HCT116 (cell line): ENCODE measurements around the gene LRRC71. TPM values are rescaled to one million over a fixed set of nuclear protein-coding genes. Genes with fewer than 3 reads are reported as not detected.

Experiments used
- ATAC-seq: fragments of 200-7000 bp; cut with Tn5 transposase; 2 replicates; pipeline ENCODE4 v1.9.1; 2020; ENCODE audit warnings: mild to moderate bottlenecking, moderate library complexity
- BruUV-seq: library from RNA; stranded (reverse); fragments of 400-500 nt; replicated peaks from 2 replicates; lab custom pipeline; 2021; lab: Mats Ljungman, UMichigan
- CTCF ChIA-PET: fragments of 300-600 bp; sonication (Branson Sonifier 250); formaldehyde crosslinking; loops from one replicate; lab custom pipeline; 2021; ENCODE audit warnings: antibody characterized with exemption; lab: Charles Lee
- POLR2A ChIA-PET: fragments of 300-600, 350-600 bp; sonication (Branson Sonifier 250); formaldehyde crosslinking; loops from one replicate; lab custom pipeline; 2021; ENCODE audit warnings: antibody characterized with exemption; lab: Charles Lee
- RAD21 ChIA-PET, 2 experiments: fragments of 300-600 bp; sonication (Branson Sonifier 250); formaldehyde crosslinking; loops; one replicate each; lab custom pipeline; 2023; ENCODE audit warnings: low total read pairs in 2 of 2; ENCODE audit not compliant: uncharacterized antibody in 2 of 2, unreplicated experiment in 2 of 2, low non-redundant PET in 1 of 2; lab: Charles Lee
- DNase-seq: peaks from one replicate; pipeline ENCODE4 v3.0.0-alpha.2; 2010; ENCODE audit warnings: low read depth, low spot score
- H2AFZ ChIP-seq: fragments of 200-600 bp; shearing (Covaris generic), sonication (generic); 2 replicates; pipeline ENCODE4 v1.6.1; 2017; ENCODE audit warnings: low read depth, mixed run types, mixed read lengths, antibody characterized with exemption, low read length; ENCODE audit not compliant: poor library complexity, severe bottlenecking
- H3K27ac ChIP-seq: 2 replicates; pipeline ENCODE4 v1.5.1; 2012; ENCODE audit warnings: low read depth, low read length
- H3K27me3 ChIP-seq: fragments of 200-600 bp; sonication (generic); 2 replicates; pipeline ENCODE4 v1.6.1; 2016; ENCODE audit warnings: mixed run types, low read length, mixed read lengths; ENCODE audit not compliant: insufficient read depth
- H3K36me3 ChIP-seq, 2 experiments: fragments of 200-500 bp in 1 of 2; fragments of 200-600 bp in 1 of 2; sonication (Bioruptor generic) in 1 of 2; sonication (generic) in 1 of 2; 2 replicates each; pipeline versions ENCODE4 v1.5.1 to v1.6.1; 2014 to 2016; ENCODE audit warnings: low read length in 2 of 2, inconsistent platforms in 1 of 2, mixed read lengths in 1 of 2, mixed run types in 1 of 2; ENCODE audit not compliant: insufficient read depth in 2 of 2, control insufficient read depth in 1 of 2
- H3K4me1 ChIP-seq, 2 experiments: fragments of 200-600 bp in 1 of 2; sonication (generic) in 1 of 2; 2 replicates each; pipeline versions ENCODE4 v1.5.1 to v1.6.1; 2012 to 2017; ENCODE audit warnings: low read length in 2 of 2, inconsistent platforms in 1 of 2, mild to moderate bottlenecking in 1 of 2, mixed read lengths in 1 of 2, mixed run types in 1 of 2, moderate library complexity in 1 of 2; ENCODE audit not compliant: insufficient read depth in 2 of 2, control insufficient read depth in 1 of 2
- H3K4me2 ChIP-seq: fragments of 200-600 bp; sonication (generic); 2 replicates; pipeline ENCODE4 v1.6.1; 2017; ENCODE audit warnings: mixed run types, low read length, mixed read lengths
- H3K4me3 ChIP-seq, 2 experiments: fragments of 200-600 bp in 1 of 2; sonication (generic) in 1 of 2; replicated peaks in 1 of 2; 2 replicates each; pipeline ENCODE4 v1.5.1; 2011 to 2016; ENCODE audit warnings: low read length in 2 of 2, control low read depth in 1 of 2, low read depth in 1 of 2, mild to moderate bottlenecking in 1 of 2, mixed read lengths in 1 of 2, mixed run types in 1 of 2
- H3K79me2 ChIP-seq: fragments of 200-600 bp; sonication (generic); 2 replicates; pipeline ENCODE4 v1.6.1; 2017; ENCODE audit warnings: mild to moderate bottlenecking, mixed run types, low read length, moderate library complexity, mixed read lengths; ENCODE audit not compliant: insufficient read depth
- H3K9ac ChIP-seq: fragments of 200-600 bp; sonication (generic); 2 replicates; pipeline ENCODE4 v1.6.1; 2016; ENCODE audit warnings: low read length, mixed read lengths
- H3K9me2 ChIP-seq: fragments of 200-600 bp; sonication (generic), shearing (Covaris generic); 2 replicates; pipeline ENCODE4 v1.6.1; 2017; ENCODE audit warnings: mixed run types, mild to moderate bottlenecking, moderate library complexity; ENCODE audit not compliant: insufficient read depth
- H3K9me3 ChIP-seq, 2 experiments: fragments of 200-500 bp in 1 of 2; fragments of 200-600 bp in 1 of 2; sonication (Bioruptor generic) in 1 of 2; sonication (generic) in 1 of 2; 2 replicates each; pipeline ENCODE4 v1.6.1; 2014 to 2017; ENCODE audit warnings: low read length in 2 of 2, mixed read lengths in 2 of 2, inconsistent platforms in 1 of 2, low read depth in 1 of 2, mild to moderate bottlenecking in 1 of 2, mixed run types in 1 of 2, moderate library complexity in 1 of 2; ENCODE audit not compliant: control insufficient read depth in 1 of 2, insufficient read depth in 1 of 2
- H4K20me1 ChIP-seq: fragments of 200-600 bp; sonication (generic), shearing (Covaris generic); 2 replicates; pipeline ENCODE4 v1.6.1; 2017; ENCODE audit warnings: mixed run types, mild to moderate bottlenecking, moderate library complexity; ENCODE audit not compliant: insufficient read depth
- CBX3 ChIP-seq: IDR thresholded peaks from 2 replicates; pipeline ENCODE4 v1.6.1; 2012; ENCODE audit warnings: low read depth
- EGR1 ChIP-seq: IDR thresholded peaks from 2 replicates; pipeline ENCODE4 v1.6.1; 2012; ENCODE audit warnings: low read depth
- ELF1 ChIP-seq: IDR thresholded peaks from 2 replicates; pipeline ENCODE4 v1.6.1; 2012; ENCODE audit warnings: low read depth, borderline replicate concordance
- EZH2 ChIP-seq: fragments of 200-600 bp; sonication (generic); IDR thresholded peaks from 2 replicates; pipeline ENCODE4 v1.6.1; 2017; ENCODE audit warnings: antibody characterized with exemption, mixed run types
- EZH2phosphoT487 ChIP-seq: fragments of 200-600 bp; IDR thresholded peaks from 2 replicates; pipeline ENCODE4 v1.6.1; 2018; ENCODE audit warnings: antibody characterized with exemption, borderline replicate concordance
- JUND ChIP-seq: IDR thresholded peaks from 2 replicates; pipeline ENCODE4 v1.6.1; 2012
- POLR2AphosphoS5 ChIP-seq: IDR thresholded peaks from 2 replicates; pipeline ENCODE4 v1.6.1; 2011; ENCODE audit warnings: mild to moderate bottlenecking, low read depth, low read length, moderate library complexity
- RAD21 ChIP-seq: IDR thresholded peaks from 2 replicates; pipeline ENCODE4 v1.6.1; 2012; ENCODE audit warnings: low read depth, mild to moderate bottlenecking
- SIN3A ChIP-seq: IDR thresholded peaks from 2 replicates; pipeline ENCODE4 v1.6.1; 2012; ENCODE audit warnings: low read depth
- SP1 ChIP-seq: IDR thresholded peaks from 2 replicates; pipeline ENCODE4 v1.6.1; 2012; ENCODE audit warnings: low read depth
- YY1 ChIP-seq: IDR thresholded peaks from 2 replicates; pipeline ENCODE4 v1.6.1; 2011; ENCODE audit warnings: low read length, low read depth, moderate library complexity, mild to moderate bottlenecking; ENCODE audit not compliant: insufficient replicate concordance; ENCODE audit errors: extremely low read depth
- intact Hi-C: fragments of 100-400 bp; cut with micrococcal nuclease; formaldehyde crosslinking; loops from 2 replicates; pipeline ENCODE4 v1.10.0; 2022
- total RNA-seq: library from RNA; stranded (reverse); gene quantifications from one replicate; pipeline ENCODE4 v1.2.1, GENCODE V29; 2021; ENCODE audit not compliant: unreplicated experiment
- TF ChIP-seq, protein P1 (sequence below): IDR thresholded peaks from 2 replicates; pipeline ENCODE4 v1.6.1; 2012
- TF ChIP-seq, protein P2 (sequence below): IDR thresholded peaks from 2 replicates; pipeline ENCODE4 v1.6.1; 2011; ENCODE audit warnings: mild to moderate bottlenecking, low read length, moderate library complexity; ENCODE audit not compliant: insufficient replicate concordance; ENCODE audit errors: extremely low read depth
- TF ChIP-seq, protein P3 (sequence below), 3 experiments: fragments of 200-600 bp in 1 of 3; sonication (generic) in 1 of 3; IDR thresholded peaks in 2 of 3; conservative IDR thresholded peaks in 1 of 3; 2 replicates each; pipeline ENCODE4 v1.5.1; 2012 to 2017; ENCODE audit warnings: low read depth in 2 of 3, low read length in 2 of 3, antibody characterized with exemption in 1 of 3, borderline replicate concordance in 1 of 3, control low read depth in 1 of 3, mild to moderate bottlenecking in 1 of 3, mixed read lengths in 1 of 3, mixed run types in 1 of 3, moderate library complexity in 1 of 3; ENCODE audit not compliant: insufficient read depth in 1 of 3

The LRRC71 gene
- total RNA-seq, 1 experiment from 2014 or later: not detected

DNA sequence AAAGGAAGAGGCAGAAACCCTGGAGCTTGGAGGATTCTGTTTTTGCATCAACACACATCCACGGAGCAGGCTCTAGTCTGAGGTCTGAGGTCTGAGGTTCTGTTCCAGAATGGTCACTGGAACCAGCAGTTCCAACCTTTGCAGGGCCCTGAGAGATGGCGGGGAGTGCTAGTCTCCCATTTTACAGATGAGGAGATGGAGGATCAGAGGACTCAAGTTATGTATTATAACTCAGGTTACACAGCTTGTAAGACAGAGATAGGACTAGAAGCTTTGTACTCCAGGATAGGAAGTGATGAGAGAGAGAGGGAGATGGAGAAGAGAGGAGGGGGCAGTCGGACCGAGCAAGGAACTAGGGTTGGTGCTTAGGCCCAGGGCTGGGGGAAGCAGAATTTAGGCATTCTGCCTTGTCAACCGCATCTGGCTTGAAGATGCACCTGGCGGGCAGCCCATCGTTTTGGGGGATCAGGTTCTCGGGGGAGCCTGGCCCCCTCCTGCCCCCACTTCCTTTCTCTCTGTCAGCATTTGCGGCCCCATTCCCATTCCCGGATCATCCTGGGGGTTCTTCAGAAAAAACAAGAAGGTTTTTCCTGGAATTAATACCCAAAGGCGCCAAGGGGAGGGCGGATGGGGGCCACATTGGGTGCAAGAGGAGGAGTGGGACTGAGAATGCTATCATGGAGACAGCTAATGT lies 21.3 kb upstream of the LRRC71 start:
- intact Hi-C loops: no loop called here
- Histone ChIP-seq H3K27ac (no peak overlapping the region), H3K4me2 (no peak overlapping the region; the same call in 1 of the 2 replicates), H2AFZ (no peak overlapping the region), H3K4me3 (no peak overlapping the region), H3K9me2 (no peaks in the 10 kb centered on the region), H3K9ac (no peak overlapping the region), H3K9me3 (no peaks in the 10 kb centered on the region), H3K4me1 (peaks cover 32 to 47% of the 10 kb centered on the region in 2 experiments), H3K36me3 (no peaks in the 10 kb centered on the region)
- no TSS peak for BruUV-seq
- RAD21 ChIA-PET: no interaction called here
- ATAC-seq: no peak
- TF ChIP-seq EZH2 (no peak), ELF1 (no peak), YY1 (no peak), EZH2phosphoT487 (no peak), CBX3 (no peak), POLR2AphosphoS5 (no peak), SP1 (no peak)
- TF ChIP-seq, all 23 proteins: peak for 0
- no peaks in the 10 kb centered on the region for H4K20me1 ChIP-seq
- ChIA-PET CTCF (interaction anchor here (1.2 kb wide), 2 partner anchors 11 to 210 kb away, joined by 3 to 4 read pairs; no protein-coding TSS in a partner anchor), POLR2A (no interaction called here)
- no peaks in the 10 kb centered on the region for H3K79me2 ChIP-seq
- no peaks in the 10 kb centered on the region for H3K27me3 ChIP-seq
- no peak for DNase-seq

DNA sequence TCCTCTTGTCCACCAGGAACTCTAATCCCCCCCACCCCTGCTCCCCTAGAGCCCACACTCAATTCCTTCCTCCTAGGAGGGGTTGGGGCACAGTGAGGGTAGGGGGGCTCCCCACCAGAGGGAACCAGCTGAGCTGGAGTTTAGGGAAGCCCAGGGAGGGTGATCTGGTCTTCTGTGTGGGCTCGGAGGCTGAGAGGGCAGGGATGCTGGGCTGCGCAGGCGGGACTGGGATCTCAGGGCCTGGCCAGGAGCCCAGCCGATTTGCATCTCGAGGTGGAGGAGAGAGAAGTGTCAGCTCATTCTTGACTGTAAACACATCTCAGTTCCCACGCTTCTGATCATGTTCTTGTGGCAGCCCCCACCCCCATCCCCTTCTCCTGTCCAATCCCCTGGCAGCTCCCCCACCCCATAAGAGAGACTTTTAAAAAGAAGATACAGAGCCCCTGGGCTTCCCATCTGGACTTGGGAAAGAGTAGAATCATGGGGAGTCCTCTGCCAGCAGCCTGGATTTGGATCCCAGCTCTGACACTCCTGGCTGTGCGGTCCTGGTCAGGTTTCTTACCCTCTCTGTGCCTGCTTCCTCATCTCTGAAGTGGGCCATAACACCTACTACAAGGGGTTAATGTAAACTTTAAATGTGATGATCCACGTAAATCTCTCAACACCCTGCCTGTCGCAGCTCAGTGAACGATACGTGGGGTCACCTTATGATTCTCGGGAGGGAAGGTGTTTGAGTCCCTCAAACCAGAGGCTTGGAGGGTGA lies 20.3 kb upstream of the LRRC71 start:
- H3K27ac ChIP-seq: no peak overlapping the region
- ChIA-PET CTCF (interaction anchor here (1.2 kb wide), 1 partner anchor 10 kb away, joined by 3 read pairs; no protein-coding TSS in a partner anchor), POLR2A (no interaction called here), RAD21 (no interaction called here)
- H3K79me2 ChIP-seq: no peaks in the 10 kb centered on the region
- H3K4me2 ChIP-seq: no peak overlapping the region
- no peaks in the 10 kb centered on the region for H4K20me1 ChIP-seq
- H2AFZ ChIP-seq: no peak overlapping the region
- H3K4me3 ChIP-seq: no peak overlapping the region
- H3K36me3 ChIP-seq: no peaks in the 10 kb centered on the region
- no peak for ATAC-seq
- no TSS peak for BruUV-seq
- no peaks in the 10 kb centered on the region for H3K27me3 ChIP-seq
- no peak overlapping the region for H3K9ac ChIP-seq
- H3K9me2 ChIP-seq: no peaks in the 10 kb centered on the region
- DNase-seq: no peak
- intact Hi-C loops: no loop called here
- peaks cover 31 to 37% of the 10 kb centered on the region in 2 experiments for H3K4me1 ChIP-seq
- no peaks in the 10 kb centered on the region for H3K9me3 ChIP-seq
- TF ChIP-seq SP1: no peak
- TF ChIP-seq, protein P1, sequence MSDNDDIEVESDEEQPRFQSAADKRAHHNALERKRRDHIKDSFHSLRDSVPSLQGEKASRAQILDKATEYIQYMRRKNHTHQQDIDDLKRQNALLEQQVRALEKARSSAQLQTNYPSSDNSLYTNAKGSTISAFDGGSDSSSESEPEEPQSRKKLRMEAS: no peak
- no peak for TF ChIP-seq EGR1
- TF ChIP-seq, protein P2, sequence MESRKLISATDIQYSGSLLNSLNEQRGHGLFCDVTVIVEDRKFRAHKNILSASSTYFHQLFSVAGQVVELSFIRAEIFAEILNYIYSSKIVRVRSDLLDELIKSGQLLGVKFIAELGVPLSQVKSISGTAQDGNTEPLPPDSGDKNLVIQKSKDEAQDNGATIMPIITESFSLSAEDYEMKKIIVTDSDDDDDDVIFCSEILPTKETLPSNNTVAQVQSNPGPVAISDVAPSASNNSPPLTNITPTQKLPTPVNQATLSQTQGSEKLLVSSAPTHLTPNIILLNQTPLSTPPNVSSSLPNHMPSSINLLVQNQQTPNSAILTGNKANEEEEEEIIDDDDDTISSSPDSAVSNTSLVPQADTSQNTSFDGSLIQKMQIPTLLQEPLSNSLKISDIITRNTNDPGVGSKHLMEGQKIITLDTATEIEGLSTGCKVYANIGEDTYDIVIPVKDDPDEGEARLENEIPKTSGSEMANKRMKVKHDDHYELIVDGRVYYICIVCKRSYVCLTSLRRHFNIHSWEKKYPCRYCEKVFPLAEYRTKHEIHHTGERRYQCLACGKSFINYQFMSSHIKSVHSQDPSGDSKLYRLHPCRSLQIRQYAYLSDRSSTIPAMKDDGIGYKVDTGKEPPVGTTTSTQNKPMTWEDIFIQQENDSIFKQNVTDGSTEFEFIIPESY: no peak
- no peak for TF ChIP-seq SIN3A
- no peak for TF ChIP-seq YY1
- no peak for TF ChIP-seq ELF1
- TF ChIP-seq, protein P3, sequence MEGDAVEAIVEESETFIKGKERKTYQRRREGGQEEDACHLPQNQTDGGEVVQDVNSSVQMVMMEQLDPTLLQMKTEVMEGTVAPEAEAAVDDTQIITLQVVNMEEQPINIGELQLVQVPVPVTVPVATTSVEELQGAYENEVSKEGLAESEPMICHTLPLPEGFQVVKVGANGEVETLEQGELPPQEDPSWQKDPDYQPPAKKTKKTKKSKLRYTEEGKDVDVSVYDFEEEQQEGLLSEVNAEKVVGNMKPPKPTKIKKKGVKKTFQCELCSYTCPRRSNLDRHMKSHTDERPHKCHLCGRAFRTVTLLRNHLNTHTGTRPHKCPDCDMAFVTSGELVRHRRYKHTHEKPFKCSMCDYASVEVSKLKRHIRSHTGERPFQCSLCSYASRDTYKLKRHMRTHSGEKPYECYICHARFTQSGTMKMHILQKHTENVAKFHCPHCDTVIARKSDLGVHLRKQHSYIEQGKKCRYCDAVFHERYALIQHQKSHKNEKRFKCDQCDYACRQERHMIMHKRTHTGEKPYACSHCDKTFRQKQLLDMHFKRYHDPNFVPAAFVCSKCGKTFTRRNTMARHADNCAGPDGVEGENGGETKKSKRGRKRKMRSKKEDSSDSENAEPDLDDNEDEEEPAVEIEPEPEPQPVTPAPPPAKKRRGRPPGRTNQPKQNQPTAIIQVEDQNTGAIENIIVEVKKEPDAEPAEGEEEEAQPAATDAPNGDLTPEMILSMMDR (IDR thresholded peaks at IDR 0.05 in 2 of 3, conservative IDR thresholded peaks at IDR 0.05 in 1 of 3; ENCODE audit: borderline replicate concordance in 1 of 3, insufficient read depth in 1 of 3, low read depth in 2 of 3, low read length in 2 of 3): no peak
- TF ChIP-seq JUND: no peak
- no peak for TF ChIP-seq RAD21
